Stimulated activated CD8-positive, alpha-beta memory T cell treated with anti-CD3 and anti-CD28 coated beads, Interleukin-15, amount 100 ng/mL, for 48 hours (primary cell): ENCODE measurements around the gene HSPA1B.
A peak's percentile ranks its signal among the peaks of the same experiment; 100 is the strongest.
"Not testable (repeated sequence)": the region's sequence is repeated elsewhere in the genome, so short reads cannot be mapped to it uniquely, and the experiment has no call there.

Experiments
- DNase-seq, 2 donors: peaks; one replicate each; pipeline ENCODE4 v3.0.0-alpha.2; 2020; ENCODE audit warnings: low read depth in 2 of 2

HSPA1B gene

GRCh38 chr6:31858707-31859106 is 31.2 kb downstream of the HSPA1B start:
- DNase-seq = no peak

DNA sequence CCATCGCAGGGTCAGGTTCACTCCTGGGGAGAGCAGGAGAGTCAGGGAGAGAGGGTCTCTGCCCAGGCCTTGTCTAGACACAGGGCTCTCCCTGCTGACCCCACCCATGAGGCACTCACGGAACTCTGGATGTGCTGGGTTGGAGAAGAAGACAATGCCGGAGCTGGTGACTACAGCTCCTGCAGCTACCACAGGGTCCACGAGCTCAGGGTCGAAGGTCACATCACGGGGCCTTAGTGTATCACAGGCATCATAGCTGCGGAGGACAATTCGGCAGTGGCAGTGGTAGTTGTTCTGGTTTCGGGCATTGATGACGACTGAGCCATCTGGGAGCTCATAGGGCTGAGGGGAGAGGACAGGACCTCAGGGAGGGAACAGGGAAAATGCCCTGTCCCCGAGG is 32.4 kb downstream of the HSPA1B start:
- DNase-seq = no peak

DNA sequence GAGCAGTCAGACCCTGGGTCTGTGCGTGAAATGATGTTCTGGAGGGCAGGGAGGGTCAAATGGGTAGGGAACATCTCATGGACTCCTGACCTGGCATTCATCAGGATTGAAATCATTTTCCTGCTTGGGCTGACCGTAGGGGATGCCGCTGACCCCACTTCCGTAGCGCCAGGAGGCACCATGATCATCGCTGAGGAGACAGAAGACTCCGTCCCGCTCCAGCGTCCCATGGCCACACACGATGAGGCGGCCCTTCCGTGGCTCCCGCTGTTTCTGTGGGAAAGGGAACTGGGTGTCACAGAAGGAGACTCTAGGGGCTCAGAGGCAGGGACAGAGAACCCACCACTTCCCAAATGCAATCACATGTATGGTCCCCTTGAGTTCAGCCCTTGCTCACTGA is 32.8 kb downstream of the HSPA1B start:
- DNase-seq = no peak

- no peak for DNase-seq
Measured at GRCh38 chr6:31861150-31861549, 33.6 kb downstream of the HSPA1B start.

DNA sequence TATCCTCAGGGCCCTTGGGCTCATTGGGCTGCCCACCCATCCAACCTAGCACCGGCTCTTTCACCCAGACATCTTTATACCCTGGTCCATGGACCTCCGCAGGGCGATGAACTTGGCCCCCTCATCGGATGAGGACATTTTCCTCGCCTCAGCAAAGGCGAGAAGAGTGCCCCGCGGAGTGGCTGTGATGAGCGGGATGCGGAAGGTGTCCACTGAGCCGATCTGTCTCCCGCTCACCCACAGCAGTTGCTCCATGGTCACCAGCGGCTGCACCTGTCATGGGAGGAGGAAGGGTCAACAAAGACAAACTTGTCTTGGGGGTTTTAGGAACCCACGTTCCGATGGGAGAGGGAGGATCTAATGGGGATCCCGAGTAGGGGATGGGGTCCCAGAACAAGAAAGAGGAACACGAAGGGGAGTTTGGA is 34.4 kb downstream of the HSPA1B start:
- no peak for DNase-seq

DNA sequence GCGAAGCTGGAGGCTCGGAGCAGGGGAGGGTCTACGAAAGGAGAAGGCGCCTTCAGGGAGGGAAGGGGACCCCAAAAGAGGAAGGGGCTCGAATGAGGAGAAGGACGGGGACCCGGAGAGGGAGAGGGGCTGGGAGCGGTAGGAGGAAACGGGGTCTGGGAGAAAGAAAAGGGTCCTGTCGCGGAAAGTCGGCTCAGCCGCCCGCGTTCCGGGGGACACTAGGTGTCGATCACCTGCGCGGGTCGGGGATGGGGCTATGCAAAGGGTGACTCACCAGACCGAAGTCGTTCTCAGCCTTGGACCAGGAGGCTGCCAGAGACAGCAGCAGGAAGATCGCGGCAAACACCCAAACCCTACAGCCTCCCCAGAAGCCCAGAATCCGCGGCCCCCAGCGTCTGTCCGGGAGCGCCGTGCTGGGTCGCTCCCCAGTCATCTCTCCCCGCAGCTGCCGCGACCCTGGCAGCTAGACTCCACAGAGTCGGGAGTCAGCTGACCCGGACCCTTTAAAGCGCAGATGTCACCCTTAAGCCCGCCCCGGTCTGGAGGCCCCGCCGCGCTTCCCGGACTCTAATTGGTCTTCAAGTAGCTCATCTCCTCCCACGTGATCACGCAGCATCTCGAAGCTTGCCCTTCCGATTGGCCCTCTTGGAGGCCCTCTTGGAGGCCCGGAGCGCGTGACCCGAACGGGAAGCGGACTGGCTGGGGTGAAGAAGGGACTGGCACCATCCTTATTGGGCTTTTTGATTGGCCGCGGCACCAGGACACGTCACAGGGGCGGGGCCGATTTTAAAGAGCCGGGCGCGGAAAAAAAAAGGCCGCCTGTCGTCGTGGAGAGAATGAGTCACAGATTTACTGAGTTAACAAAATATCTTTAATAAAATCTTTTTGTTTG is 35.1 kb downstream of the HSPA1B start, which contains the start of gene NEU1:
TSS of gene NEU1 (minus strand) at position 478 of the 892 bp plus-strand sequence. CDS start at position 433, 45 bp downstream.
- DNase-seq = peak; percentile 99 to 100

DNA sequence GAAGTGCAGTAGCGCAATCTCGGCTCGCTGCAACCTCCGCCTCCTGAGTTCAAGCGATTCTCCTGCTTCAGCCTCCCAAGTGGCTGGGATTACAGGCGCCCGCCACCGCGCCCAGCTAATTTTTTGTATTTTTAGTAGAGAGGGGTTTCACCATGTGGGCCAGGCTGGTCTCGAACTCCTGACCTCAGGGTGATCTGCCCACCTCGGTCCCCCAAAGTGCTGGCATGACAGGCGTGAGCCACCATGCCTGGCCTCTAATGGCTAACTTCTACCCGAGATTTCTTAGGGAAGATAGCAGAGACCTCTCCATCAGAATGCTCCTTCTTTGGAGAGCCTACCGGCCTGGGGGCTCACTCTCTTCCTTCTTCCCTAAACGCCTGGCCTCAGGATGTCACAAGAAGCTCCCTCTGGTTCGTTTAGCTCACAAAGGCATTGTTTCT is 36.6 kb downstream of the HSPA1B start:
- not testable (repeated sequence) for DNase-seq

DNA sequence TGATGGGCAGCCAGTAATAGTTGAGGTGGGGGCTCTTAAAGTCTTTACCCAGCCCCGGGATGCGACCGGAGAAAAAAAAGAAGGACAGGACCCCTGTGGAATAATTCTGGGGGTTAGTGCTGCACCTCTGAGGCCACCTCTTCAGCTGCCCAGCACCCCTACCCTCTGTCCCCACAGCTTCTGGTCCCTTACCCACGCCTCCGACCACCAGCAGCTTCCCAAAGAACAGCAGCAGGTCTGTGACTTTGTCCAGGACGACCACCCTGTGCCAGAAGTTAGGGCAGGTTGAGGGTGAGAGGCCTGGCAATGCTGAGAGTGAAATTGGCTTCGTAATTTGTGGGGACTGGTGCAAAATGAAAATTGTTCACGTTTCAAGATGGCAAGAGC is 37.3 kb downstream of the HSPA1B start:
- DNase-seq = no peak

DNA sequence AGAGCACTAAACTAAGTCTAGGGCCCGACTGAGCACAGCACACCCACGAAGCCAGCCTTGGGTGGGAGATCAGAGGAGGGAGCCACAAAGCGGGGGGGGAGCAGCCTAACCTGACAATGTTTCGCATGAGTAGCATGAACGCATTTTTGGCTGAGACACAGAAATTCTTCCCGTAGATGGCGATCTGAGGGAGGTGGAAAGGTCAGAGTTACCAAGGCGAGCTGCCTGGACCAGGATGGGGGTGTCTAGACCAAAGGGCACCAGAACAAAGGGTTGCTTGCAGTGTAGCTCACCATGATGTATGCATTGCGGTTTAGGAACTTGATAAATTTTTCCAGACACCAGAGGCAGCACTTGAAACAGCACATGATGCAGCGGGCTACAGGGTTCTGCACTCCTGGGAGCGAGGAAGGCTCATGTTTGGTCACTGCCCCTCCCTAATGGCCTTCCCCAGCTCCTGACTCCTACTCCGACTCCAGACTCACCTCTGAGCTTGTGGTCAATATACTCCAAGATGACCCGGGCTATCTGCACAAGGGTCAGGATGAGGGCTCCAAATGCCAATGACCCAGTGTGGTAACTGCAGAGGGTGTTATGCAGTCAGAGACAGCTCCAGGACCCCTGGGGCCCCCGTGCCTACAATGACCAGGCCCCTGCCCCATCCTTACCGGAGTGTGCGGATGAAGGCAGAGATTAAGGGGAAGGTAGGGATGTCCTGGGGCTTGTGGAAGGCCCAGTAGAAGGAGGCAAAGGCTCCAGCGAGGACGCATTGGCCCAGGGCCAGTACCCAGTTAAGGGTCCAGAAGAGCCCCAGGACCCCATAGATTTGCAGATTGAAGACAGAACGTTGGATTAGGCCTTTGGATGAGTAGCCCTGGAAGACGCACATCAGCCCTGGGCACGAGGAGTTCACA is 37.9 kb downstream of the HSPA1B start:
- no peak for DNase-seq

- not testable (repeated sequence) for DNase-seq
Measured at GRCh38 chr6:31868658-31868971, 41.1 kb downstream of the HSPA1B start.

DNA sequence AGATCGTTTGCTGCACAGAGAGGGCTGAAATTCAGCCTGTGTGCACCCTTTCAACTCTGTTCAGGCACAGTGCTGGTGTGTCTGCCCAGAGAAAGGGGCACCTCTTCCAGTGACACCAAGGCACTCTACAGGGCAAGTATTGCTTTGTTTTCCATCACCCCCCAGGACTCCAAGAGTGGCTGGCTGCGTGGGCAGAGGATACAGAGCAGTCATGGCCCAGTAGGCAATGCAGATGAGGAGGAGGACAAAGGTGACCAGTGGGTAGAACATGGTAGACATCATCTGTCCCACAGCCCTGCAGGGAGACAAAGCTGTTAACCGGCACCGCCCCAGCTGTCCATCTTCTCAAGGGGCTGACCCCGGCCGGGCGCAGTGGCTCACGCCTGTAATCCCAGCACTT is 41.8 kb downstream of the HSPA1B start:
- no peak for DNase-seq

- no peak for DNase-seq
Measured at GRCh38 chr6:31870385-31870921, 42.9 kb downstream of the HSPA1B start.

DNA sequence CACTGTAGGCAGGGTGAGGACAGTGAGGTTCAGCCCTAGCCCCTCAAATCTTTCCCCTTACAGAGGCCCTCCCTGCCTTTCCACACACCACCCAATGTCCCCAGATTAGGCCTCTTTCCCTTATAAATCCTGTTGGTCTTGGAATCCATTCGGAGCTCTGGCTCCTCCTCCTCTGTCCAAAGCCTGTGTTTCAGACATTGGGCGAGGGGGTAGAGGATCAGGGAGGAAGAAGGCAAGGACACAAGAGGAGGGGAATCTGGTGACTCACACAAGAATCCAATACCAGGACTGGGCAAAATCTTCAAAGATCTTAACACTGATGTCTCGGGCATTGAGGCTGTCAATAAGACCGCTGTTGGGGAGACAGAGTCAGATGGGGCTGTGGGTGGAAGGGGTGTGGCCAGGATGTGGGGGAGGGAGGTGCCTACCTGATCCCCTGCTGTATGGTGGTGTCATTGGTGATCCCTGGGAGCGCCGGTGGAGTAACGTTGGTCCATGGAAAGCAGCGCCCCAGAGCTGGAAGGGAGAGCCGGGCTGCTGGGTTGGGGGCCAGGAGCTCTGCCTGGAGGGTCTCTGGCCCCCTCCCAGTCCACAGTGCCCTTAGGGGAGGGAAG is 43.6 kb downstream of the HSPA1B start:
- no peak for DNase-seq

GRCh38 chr6:31874084-31874670 is 46.6 kb downstream of the HSPA1B start:
- DNase-seq = no peak

DNA sequence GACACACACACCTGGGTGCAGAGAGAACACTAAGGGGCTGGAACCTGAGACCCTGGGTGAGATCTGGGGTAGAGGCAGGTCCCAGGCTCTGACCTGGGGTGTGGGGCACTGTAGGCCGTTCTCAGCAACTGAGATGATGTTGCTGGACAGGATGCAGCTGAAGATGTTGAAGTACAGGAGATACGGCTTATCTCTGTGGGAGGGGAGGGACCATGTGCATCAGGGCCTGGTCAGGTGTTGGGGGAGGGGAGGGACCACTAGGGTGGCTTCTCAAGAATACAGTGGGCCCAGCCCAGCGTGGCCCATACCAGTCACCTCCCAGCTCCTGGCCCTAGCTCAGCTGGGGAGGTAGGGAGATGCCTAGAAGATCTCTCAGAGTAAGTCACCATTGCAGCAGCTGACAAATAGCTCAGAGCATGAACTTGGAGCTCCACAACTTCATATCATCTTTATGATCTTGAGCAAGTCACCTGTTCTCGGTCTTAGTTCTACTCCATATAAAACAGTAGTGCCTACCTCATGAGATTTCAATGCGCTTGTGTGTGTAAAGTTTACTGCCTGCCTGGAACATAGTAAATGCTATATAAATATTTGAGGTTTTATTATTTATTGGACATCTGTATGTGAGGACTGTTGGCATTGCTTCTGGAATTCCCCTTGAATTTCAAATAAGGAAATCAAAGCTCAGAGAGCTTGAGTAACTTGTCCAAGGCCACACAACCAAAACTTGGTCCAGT is 47.5 kb downstream of the HSPA1B start:
- DNase-seq = no peak

DNA sequence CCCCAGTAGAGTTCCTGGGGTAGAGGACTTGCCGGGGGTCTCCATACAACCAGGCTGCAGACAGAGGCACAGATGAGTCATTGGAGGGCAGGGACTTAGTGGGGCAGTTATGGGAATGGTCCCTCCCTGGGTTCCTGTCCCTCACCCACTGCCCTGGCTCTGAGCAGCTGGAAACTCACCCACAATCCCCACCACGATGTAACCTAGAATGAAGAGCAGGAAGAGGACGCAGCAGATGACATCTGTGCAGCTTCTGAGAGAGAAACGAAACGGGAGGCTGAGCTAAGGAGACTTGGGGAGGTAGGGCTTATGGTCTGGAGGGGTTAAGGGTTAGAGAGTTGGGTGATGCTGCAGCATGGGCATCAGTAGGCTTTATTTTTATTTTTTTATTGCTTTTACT is 48.3 kb downstream of the HSPA1B start:
- DNase-seq = no peak

- no peak for DNase-seq
Measured at GRCh38 chr6:31876357-31876756, 48.8 kb downstream of the HSPA1B start.

DNA sequence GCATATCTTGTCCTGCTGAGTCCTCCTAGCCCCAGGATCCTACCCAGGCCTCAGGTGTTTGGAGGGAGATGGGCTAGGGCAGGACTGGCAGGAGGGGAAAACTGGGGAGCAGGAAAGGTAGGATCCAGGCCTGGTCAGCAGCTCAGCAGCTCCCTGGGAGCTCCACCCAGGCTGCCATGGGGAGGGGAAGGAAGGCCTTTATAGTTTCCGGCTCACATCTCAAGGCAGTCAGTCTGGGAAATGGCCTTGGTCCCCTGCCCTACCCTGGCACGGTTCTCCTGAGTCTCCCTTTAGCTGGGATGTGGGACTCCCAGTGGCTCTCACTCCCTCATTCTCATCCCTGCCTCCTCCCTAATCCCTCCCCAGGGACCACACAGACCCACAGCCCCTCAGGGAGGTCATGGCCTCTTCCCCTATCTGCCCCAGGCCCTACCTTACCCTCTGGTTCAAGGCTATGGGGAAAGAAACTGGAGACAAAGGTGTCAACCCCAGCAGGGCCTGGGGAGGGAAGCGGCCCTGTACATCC is 49.6 kb downstream of the HSPA1B start:
- no peak for DNase-seq

GRCh38 chr6:31877651-31878161 is 50.2 kb downstream of the HSPA1B start:
- DNase-seq = no peak

DNA sequence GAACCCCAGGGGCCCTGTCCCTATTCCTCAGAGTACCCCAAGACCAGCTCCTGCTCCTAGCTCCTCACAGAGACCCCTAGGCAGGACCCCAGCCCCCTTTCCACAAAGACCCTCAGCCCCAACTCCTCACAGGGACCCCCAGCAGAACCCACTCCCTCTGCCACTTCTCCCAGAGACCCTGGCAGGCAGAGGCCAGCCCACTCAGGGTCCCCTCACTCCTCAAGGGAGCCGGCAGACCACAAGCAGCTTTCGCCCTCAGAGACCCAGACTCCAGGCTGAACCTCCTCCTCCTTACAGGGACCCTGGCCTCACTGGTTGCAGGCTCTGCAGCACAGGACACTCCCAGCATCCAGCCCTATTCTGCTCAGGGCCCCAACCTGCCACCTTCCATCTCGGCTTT is 50.7 kb downstream of the HSPA1B start:
- DNase-seq = no peak
